Loucy (cell line): Measurements from ENCODE around the gene SMIM29.
A peak's percentile ranks its signal among the peaks of the same experiment; 100 is the strongest.

Experiments
- H2AFZ ChIP-seq: fragments of 200-600 bp; sonication (generic); 2 replicates; pipeline ENCODE4 v1.6.0; 2016; ENCODE audit warnings: antibody characterized with exemption, mild to moderate bottlenecking, low read length, moderate library complexity
- H3F3A ChIP-seq: fragments of 200-600 bp; 2 replicates; pipeline ENCODE4 v1.6.0; 2016; ENCODE audit warnings: antibody characterized with exemption, low read depth, mild to moderate bottlenecking
- H3K27me3 ChIP-seq: fragments of 200-600 bp; sonication (generic); 2 replicates; pipeline ENCODE4 v1.6.1; 2014; ENCODE audit warnings: low read length, mild to moderate bottlenecking; ENCODE audit not compliant: insufficient read depth, poor library complexity, severe bottlenecking
- H3K36me3 ChIP-seq: fragments of 200-600 bp; sonication (generic); 2 replicates; pipeline ENCODE4 v1.6.1; 2016; ENCODE audit warnings: low read length; ENCODE audit not compliant: insufficient read depth
- H3K4me1 ChIP-seq: fragments of 200-600 bp; sonication (generic); 2 replicates; pipeline ENCODE4 v1.5.1; 2014; ENCODE audit warnings: low read length, mild to moderate bottlenecking; ENCODE audit not compliant: insufficient read depth, poor library complexity, severe bottlenecking
- H3K4me2 ChIP-seq: fragments of 200-600 bp; sonication (generic); 2 replicates; pipeline ENCODE4 v1.6.0; 2014; ENCODE audit warnings: antibody characterized with exemption, low read length, low read depth, mild to moderate bottlenecking; ENCODE audit not compliant: poor library complexity, severe bottlenecking
- H3K4me3 ChIP-seq: fragments of 200-600 bp; sonication (generic); 2 replicates; pipeline ENCODE4 v1.5.1; 2014; ENCODE audit warnings: low read length, mild to moderate bottlenecking, mixed read lengths; ENCODE audit not compliant: poor library complexity, severe bottlenecking
- H3K79me2 ChIP-seq: fragments of 200-600 bp; sonication (generic); 2 replicates; pipeline ENCODE4 v1.6.1; 2014; ENCODE audit warnings: low read length; ENCODE audit not compliant: insufficient read depth
- H3K9ac ChIP-seq: fragments of 200-600 bp; sonication (generic); 2 replicates; pipeline ENCODE4 v1.6.0; 2014; ENCODE audit warnings: mild to moderate bottlenecking, low read depth, low read length, moderate library complexity; ENCODE audit not compliant: poor library complexity, severe bottlenecking
- H3K9me2 ChIP-seq: fragments of 200-600 bp; sonication (generic); replicated peaks from 2 replicates; pipeline ENCODE4 v1.6.1; 2016; ENCODE audit warnings: low read depth, low read length, mixed read lengths
- H3K9me3 ChIP-seq: fragments of 200-600 bp; sonication (generic); 2 replicates; pipeline ENCODE4 v1.6.1; 2014; ENCODE audit warnings: mild to moderate bottlenecking, antibody characterized with exemption, low read length, low read depth; ENCODE audit not compliant: insufficient read depth
- H4K20me1 ChIP-seq: fragments of 200-600 bp; sonication (generic); 2 replicates; pipeline ENCODE4 v1.6.0; 2014; ENCODE audit warnings: antibody characterized with exemption, low read length, mild to moderate bottlenecking; ENCODE audit not compliant: insufficient read depth, poor library complexity, severe bottlenecking
- EZH2phosphoT487 ChIP-seq: fragments of 200-600 bp; IDR thresholded peaks from 2 replicates; pipeline ENCODE4 v1.6.1; 2018; ENCODE audit warnings: antibody characterized with exemption, mild to moderate bottlenecking, moderate library complexity, borderline replicate concordance
- TF ChIP-seq, protein P1 (sequence below): fragments of 200-600 bp; sonication (generic); conservative IDR thresholded peaks from 2 replicates; pipeline ENCODE4 v1.5.1; 2014; ENCODE audit warnings: mild to moderate bottlenecking, antibody characterized with exemption, low read length

The SMIM29 gene

DNA sequence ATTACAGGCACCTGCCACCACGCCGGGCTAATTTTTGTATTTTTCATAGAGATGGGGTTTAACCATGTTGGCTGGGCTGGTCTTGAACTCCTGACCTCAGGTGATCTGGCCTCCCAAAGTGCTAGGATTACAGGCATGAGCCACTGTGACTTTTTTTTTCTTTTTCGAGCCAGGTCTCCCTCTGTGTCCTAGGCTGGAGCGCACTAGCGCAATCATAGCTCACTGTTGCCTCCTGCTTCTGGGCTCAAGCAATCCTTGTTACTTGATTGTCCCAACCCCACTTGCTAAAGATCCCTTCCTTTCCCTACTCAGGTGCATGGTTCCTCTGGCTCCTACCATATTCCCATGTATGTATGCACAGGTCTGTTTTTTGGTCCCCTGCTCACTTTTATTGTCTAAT is 27.4 kb upstream of the SMIM29 start:
- Histone ChIP-seq H3K4me1 (peaks cover 21% of the 10 kb centered on the region), H2AFZ (no peak overlapping the region), H3F3A (no peaks in the 10 kb centered on the region), H3K79me2 (no peaks in the 10 kb centered on the region), H3K9ac (no peak overlapping the region), H3K4me2 (no peak overlapping the region), H3K9me2 (no peaks in the 10 kb centered on the region), H3K9me3 (no peaks in the 10 kb centered on the region), H3K36me3 (peaks cover 3% of the 10 kb centered on the region; the same call in 1 of the 2 replicates), H4K20me1 (no peaks in the 10 kb centered on the region), H3K4me3 (no peak overlapping the region), H3K27me3 (no peaks in the 10 kb centered on the region)
- TF ChIP-seq EZH2phosphoT487 = no peak
- TF ChIP-seq, protein P1, sequence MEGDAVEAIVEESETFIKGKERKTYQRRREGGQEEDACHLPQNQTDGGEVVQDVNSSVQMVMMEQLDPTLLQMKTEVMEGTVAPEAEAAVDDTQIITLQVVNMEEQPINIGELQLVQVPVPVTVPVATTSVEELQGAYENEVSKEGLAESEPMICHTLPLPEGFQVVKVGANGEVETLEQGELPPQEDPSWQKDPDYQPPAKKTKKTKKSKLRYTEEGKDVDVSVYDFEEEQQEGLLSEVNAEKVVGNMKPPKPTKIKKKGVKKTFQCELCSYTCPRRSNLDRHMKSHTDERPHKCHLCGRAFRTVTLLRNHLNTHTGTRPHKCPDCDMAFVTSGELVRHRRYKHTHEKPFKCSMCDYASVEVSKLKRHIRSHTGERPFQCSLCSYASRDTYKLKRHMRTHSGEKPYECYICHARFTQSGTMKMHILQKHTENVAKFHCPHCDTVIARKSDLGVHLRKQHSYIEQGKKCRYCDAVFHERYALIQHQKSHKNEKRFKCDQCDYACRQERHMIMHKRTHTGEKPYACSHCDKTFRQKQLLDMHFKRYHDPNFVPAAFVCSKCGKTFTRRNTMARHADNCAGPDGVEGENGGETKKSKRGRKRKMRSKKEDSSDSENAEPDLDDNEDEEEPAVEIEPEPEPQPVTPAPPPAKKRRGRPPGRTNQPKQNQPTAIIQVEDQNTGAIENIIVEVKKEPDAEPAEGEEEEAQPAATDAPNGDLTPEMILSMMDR = no peak

DNA sequence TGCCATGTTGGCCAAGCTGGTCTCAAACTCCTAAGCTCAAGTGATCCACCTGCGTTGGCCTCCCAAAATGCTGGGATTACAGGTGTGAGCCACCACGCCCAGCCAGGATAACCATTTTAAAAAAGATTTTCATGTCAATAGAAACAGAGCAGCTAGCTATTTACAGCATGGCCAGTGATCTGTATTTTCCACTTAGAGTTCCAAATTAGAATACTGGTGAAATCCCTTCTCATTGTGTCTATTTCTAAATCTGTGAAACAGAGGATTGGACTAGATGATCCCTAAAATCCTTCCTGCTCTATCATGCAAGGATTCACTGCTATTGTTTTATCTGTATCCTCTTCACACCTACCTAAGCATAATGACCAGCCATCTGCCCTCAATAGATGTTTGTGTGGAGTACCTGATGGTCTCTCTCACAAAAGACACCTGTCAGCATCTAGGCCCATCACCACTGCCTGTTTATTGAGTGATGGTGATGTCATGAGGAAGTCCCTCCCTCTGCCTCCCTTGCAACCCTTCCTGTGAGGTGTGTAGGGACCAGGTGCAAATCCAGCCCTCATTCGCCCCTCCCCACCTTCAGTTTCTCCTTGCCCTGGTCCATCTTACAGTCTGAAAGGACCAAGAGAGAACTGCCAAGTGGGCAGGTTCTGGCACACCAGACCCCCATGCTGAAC is 26.5 kb upstream of the SMIM29 start:
- Histone ChIP-seq H3K4me2 (no peak overlapping the region), H3K4me1 (peaks cover 23% of the 10 kb centered on the region), H3K27me3 (no peaks in the 10 kb centered on the region), H3K9me2 (no peaks in the 10 kb centered on the region), H3F3A (no peaks in the 10 kb centered on the region), H3K36me3 (peaks cover 3% of the 10 kb centered on the region; the same call in 1 of the 2 replicates), H2AFZ (no peak overlapping the region), H3K79me2 (no peaks in the 10 kb centered on the region), H3K9me3 (no peaks in the 10 kb centered on the region), H3K4me3 (no peak overlapping the region), H4K20me1 (no peaks in the 10 kb centered on the region), H3K9ac (no peak overlapping the region)
- TF ChIP-seq EZH2phosphoT487 = no peak
- TF ChIP-seq, protein P1 = no peak

DNA sequence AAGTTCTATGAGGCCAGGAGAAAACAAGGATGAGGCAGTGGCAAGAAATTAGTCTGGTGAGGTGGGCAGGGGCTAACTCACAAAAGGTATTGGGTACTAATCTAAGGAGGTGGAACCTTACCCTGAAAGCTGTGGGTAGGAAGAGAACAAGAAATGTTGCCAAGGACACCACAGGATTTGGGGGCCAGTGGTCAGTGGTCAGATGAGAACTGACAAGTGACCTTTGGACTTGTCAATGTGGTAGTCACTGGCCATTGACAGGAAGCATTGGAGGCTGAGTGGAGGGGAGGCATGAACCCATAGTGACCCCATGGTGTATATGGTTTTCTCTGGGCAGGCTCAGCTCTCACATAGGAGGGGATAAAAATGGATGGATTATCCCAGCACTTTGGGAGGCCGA is 25.3 kb upstream of the SMIM29 start:
- no peaks in the 10 kb centered on the region for H3K79me2 ChIP-seq
- peak overlapping the region; percentile 55 for H3K9ac ChIP-seq
- H3K27me3 ChIP-seq = no peaks in the 10 kb centered on the region
- TF ChIP-seq EZH2phosphoT487 = no peak
- TF ChIP-seq, protein P1 = no peak
- peak overlapping the region; percentile 55 for H3K4me3 ChIP-seq
- H3K9me2 ChIP-seq = no peaks in the 10 kb centered on the region
- no peaks in the 10 kb centered on the region for H4K20me1 ChIP-seq
- H3K36me3 ChIP-seq = no peaks in the 10 kb centered on the region
- H2AFZ ChIP-seq = no peak overlapping the region
- H3K9me3 ChIP-seq = no peaks in the 10 kb centered on the region
- no peaks in the 10 kb centered on the region for H3F3A ChIP-seq
- peaks cover 29% of the 10 kb centered on the region for H3K4me1 ChIP-seq
- H3K4me2 ChIP-seq = peak overlapping the region; percentile 79
